ENCODE measurements around the gene PEX5L.

GRCh38 chr3:179943117-179943880, 93.4 kb downstream of the PEX5L start:
- TF ChIP-seq MYC (IDR thresholded peaks at IDR 0.05; ENCODE audit: borderline replicate concordance, low read length) (no peak), E2F6 (IDR thresholded peaks at IDR 0.05; ENCODE audit: borderline replicate concordance, low read depth) (no peak), JUN (IDR thresholded peaks at IDR 0.05) (no peak), HDAC2 (IDR thresholded peaks at IDR 0.05) (no peak), BCL3 (IDR thresholded peaks at IDR 0.05) (no peak), ZC3H11A (IDR thresholded peaks at IDR 0.05) (no peak), CTCF (IDR thresholded peaks at IDR 0.05) (no peak), ELK1 (IDR thresholded peaks at IDR 0.05; ENCODE audit: low read depth, low read length) (no peak), MAFK (IDR thresholded peaks at IDR 0.05; ENCODE audit: partially characterized antibody) (no peak), POLR2A (IDR thresholded peaks at IDR 0.05; ENCODE audit: low read length) (no peak), PBX3 (IDR thresholded peaks at IDR 0.05) (no peak), TFCP2L1 (CRISPR knock-in tag; IDR thresholded peaks at IDR 0.05) (no peak)

Data from A549 (cell line).